ENCODE measurements around the gene LCE3B.
A peak's percentile ranks its signal among the peaks of the same experiment; 100 is the strongest.
"Not testable (repeated sequence)": the region's sequence is repeated elsewhere in the genome, so short reads cannot be mapped to it uniquely, and the experiment has no call there.

LCE3B gene, protein sequence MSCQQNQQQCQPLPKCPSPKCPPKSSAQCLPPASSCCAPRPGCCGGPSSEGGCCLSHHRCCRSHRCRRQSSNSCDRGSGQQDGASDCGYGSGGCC

DNA sequence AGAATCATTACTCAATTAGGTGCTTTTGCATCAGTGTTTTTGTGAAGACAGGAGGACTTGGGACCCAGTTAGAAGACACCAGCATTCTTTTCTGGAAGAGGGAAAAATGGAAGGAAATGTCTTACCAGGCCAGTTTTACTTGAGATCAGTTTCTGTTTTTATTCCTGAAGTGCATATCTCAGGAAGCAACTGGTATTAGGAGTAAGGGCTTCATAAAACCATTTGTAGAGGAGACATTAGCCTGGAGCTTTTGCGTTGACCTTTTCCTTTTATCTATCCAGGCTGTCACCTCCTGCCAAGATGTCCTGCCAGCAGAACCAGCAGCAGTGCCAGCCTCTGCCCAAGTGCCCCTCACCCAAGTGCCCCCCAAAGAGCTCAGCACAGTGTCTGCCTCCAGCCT is at the start of gene LCE3B:
LCE3B (plus strand) TSS at position 301 of the 400 bp plus-strand sequence; CDS start at position 301, 0 bp downstream.
- Histone ChIP-seq H3K9me3 (ENCODE audit: control insufficient read depth, insufficient read depth, low read length) (0 out of 2 replicates have a peak, but pooled peaks cover under 1% of the 10 kb centered on the region), H3K9ac (ENCODE audit: low read depth, low read length) (no peak within 1 kb of the TSS), H3K4me1 (ENCODE audit: insufficient read depth, low read length) (no peaks in the 10 kb centered on the region), H3K36me3 (ENCODE audit: insufficient read depth, low read length) (no peaks in the 10 kb centered on the region)

DNA sequence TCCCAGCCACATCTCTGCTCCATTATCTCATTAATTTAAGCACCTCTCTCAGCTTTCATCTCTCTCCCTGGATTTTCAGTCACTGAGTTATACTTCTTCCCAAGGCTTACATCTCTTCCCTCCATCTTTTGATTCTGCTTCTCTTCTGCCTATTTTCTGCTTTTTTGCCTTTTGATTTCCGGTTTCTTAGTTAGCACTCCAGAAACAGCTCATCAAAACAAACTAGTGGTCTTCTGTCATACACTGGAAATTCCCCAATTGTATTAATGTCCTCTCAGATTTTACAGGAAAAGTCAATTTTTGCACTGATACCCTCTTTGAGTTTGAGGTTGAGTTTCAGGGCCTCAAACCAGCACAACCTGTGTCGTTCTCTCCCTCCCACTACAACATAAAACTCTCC is 48.5 kb upstream of the LCE3B start:
- Histone ChIP-seq H3K9ac (ENCODE audit: low read depth, low read length) (no peak overlapping the region), H3K4me1 (ENCODE audit: insufficient read depth, low read length) (no peaks in the 10 kb centered on the region), H3K9me3 (ENCODE audit: control insufficient read depth, insufficient read depth, low read length) (no peaks in the 10 kb centered on the region), H3K36me3 (ENCODE audit: insufficient read depth, low read length) (no peaks in the 10 kb centered on the region)

DNA sequence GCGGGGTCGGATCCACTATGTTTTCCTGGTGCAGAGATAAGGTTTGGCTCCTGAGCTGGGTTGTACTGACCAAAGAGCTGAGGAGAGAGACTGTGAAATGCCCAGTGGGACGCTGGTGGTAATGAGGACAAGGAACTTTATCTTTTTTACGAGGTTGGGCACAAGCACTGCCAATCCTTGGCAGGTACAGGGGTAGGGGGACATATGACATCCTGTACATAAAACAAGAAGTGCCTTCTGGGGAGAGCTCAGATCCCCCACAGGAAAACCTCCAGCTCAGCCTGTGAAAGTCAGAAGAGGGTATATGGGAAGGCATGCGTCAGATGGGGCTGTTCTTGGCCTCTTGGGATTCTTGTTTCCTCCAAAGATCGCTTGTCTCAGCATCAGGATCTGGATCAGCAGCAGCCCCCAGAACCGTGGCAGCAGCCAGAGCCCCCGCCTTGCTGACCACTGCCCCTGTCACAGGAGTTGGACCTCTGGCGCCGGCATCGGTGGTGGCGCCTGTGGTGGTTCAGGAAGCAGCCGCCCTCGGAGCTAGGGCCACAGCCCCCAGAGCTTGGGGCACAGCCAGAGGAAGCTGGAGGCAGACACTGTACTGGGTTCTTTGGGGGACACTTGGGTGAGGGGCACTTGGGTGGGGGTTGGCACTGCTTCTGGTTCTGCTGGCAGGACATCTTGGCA is 47.9 kb upstream of the LCE3B start:
- no peaks in the 10 kb centered on the region for H3K9me3 ChIP-seq (ENCODE audit: control insufficient read depth, insufficient read depth, low read length)
- no peaks in the 10 kb centered on the region for H3K36me3 ChIP-seq (ENCODE audit: insufficient read depth, low read length)
- no peak overlapping the region for H3K9ac ChIP-seq (ENCODE audit: low read depth, low read length)

DNA sequence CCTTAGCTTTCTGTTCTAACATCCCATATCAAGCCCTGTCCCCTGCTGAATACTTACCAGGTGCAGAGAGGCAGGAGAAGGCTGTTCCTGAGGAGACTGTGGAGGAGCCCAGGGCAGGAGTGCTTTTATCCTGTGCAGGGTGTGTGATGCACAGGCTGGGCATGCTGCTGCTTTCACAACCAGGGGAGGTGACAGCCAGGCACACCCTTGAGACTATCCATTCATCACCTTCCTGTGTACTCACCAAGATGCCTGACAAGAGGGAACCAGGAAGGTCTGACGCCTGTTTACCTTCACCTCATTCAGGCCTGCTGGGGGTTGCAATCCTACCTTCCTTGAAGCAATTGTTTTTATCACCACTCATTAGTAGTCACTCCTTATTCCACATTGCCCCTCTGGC is 46.9 kb upstream of the LCE3B start, which contains the start of gene LCE3E:
LCE3E (minus strand) TSS at position 100 of the 400 bp plus-strand sequence. CDS start 572 bp downstream, outside the sequence.
- no peaks in the 10 kb centered on the region; the same call in 1 of the 2 replicates for H3K9me3 ChIP-seq (ENCODE audit: control insufficient read depth, insufficient read depth, low read length)
- H3K36me3 ChIP-seq (ENCODE audit: insufficient read depth, low read length): no peaks in the 10 kb centered on the region; the same call in 1 of the 2 replicates
- no peaks in the 10 kb centered on the region for H3K4me1 ChIP-seq (ENCODE audit: insufficient read depth, low read length)
- no peak within 1 kb of the TSS for H3K9ac ChIP-seq (ENCODE audit: low read depth, low read length)

More for the DNA sequence above, 47.9 kb upstream of the LCE3B start:
- no peaks in the 10 kb centered on the region for H3K4me1 ChIP-seq (ENCODE audit: insufficient read depth, low read length)

DNA sequence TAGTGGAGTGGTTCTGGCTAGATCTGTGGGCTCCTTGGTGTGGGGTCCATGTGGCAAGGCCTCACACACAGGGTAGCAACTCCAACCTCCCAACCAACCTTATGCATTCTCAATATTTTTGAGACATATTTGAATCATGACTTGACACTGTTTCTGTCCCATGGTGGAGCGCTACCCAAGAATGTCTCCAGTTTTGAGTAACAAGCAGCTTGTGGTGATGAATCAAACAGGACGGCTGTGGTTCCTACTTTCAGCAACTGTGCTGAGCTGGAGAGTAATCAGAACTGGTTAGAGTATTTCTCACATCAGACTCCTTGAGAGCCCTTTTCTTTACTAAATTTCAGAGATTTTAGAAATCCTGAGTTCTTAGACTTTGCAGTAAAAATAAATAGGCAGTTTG is 36.4 kb upstream of the LCE3B start:
- H3K36me3 ChIP-seq (ENCODE audit: insufficient read depth, low read length): no peaks in the 10 kb centered on the region
- H3K4me1 ChIP-seq (ENCODE audit: insufficient read depth, low read length): no peaks in the 10 kb centered on the region
- no peak overlapping the region for H3K9ac ChIP-seq (ENCODE audit: low read depth, low read length)
- no peaks in the 10 kb centered on the region for H3K9me3 ChIP-seq (ENCODE audit: control insufficient read depth, insufficient read depth, low read length)

DNA sequence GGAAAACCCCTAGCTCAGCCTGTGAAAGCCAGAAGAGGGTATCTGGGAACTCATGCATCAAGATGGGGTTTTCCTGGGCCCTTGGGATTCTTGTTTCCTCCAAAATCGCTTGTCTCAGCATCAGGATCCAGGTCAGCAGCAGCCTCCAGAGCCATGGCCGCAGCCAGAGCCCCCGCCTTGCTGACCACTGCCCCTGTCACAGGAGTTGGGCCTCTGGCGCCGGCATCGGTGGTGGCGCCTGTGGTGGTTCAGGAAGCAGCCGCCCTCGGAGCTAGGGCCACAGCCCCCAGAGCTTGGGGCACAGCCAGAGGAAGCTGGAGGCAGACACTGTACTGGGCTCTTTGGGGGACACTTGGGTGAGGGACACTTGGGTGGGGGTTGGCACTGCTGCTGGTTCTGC is 34.1 kb upstream of the LCE3B start:
- not testable (repeated sequence) for H3K9ac ChIP-seq (ENCODE audit: low read depth, low read length); H3K9me3 ChIP-seq (ENCODE audit: control insufficient read depth, insufficient read depth, low read length); H3K36me3 ChIP-seq (ENCODE audit: insufficient read depth, low read length); H3K4me1 ChIP-seq (ENCODE audit: insufficient read depth, low read length)

DNA sequence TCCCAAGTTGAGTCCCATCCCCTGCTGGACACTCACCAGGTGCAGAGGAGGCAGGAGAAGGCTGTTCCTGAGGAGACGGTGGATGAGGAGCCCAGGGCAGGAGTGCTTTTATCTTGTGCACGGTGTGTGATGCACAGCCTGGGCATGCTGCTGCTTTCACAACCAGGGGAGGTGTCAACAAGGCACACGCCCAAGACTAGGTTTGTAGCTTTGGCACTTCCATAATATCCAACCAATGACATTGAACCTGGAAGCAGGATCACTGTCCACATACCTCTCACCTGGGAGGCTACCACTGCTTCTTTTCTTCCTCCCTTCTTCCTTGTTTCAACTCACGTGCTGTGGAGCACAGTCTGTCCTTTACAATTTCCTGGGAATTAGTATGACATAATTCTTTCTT is 33.2 kb upstream of the LCE3B start, which contains the start of gene LCE3D:
LCE3D (minus strand) TSS at position 84 of the 400 bp plus-strand sequence. CDS start 580 bp downstream, outside the sequence.
- H3K36me3 ChIP-seq (ENCODE audit: insufficient read depth, low read length): no peaks in the 10 kb centered on the region
- H3K9me3 ChIP-seq (ENCODE audit: control insufficient read depth, insufficient read depth, low read length): no peaks in the 10 kb centered on the region
- H3K4me1 ChIP-seq (ENCODE audit: insufficient read depth, low read length): no peaks in the 10 kb centered on the region
- no peak within 1 kb of the TSS for H3K9ac ChIP-seq (ENCODE audit: low read depth, low read length)

DNA sequence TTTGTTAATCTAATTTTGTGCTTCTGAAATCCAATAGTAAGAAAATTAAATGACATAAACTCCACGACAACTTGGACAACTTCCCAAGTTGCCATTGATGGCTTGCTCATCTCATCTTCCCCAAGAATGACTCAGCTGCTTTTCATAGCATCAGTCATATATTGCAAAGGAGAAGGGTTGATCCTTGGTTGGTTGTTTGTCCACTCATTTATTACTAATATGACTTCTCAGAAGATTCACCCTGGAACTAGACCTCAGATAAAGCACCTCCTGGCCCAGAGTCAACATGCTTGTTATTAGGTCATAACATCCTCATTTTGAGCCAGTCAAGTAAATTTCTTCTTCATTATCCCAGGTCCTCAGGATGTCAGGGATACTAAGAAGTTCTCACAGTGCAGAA is 31.0 kb upstream of the LCE3B start:
- Histone ChIP-seq H3K9me3 (ENCODE audit: control insufficient read depth, insufficient read depth, low read length) (no peaks in the 10 kb centered on the region), H3K36me3 (ENCODE audit: insufficient read depth, low read length) (no peaks in the 10 kb centered on the region), H3K4me1 (ENCODE audit: insufficient read depth, low read length) (no peaks in the 10 kb centered on the region), H3K9ac (ENCODE audit: low read depth, low read length) (no peak overlapping the region)

DNA sequence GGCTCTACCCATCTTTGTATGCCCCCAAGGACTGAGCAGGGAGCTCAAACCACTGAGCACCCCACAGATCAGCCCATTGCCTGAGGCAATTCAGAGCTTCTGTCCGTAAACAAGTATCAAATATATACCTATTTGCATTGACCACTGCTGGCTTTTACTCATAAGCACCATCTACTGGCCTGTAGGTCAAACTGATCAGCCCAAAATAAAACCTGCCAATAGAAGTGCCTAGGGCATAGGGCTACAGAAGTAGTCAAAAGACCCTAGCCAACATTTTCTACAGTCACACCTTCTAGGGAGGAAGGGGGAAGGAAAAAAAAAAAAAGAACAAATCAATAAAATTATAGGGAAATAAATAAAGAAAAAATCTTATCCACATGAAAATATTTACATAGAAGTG is 28.0 kb upstream of the LCE3B start:
- no peaks in the 10 kb centered on the region for H3K4me1 ChIP-seq (ENCODE audit: insufficient read depth, low read length)
- H3K9me3 ChIP-seq (ENCODE audit: control insufficient read depth, insufficient read depth, low read length): no peaks in the 10 kb centered on the region
- no peak overlapping the region for H3K9ac ChIP-seq (ENCODE audit: low read depth, low read length)
- H3K36me3 ChIP-seq (ENCODE audit: insufficient read depth, low read length): no peaks in the 10 kb centered on the region

DNA sequence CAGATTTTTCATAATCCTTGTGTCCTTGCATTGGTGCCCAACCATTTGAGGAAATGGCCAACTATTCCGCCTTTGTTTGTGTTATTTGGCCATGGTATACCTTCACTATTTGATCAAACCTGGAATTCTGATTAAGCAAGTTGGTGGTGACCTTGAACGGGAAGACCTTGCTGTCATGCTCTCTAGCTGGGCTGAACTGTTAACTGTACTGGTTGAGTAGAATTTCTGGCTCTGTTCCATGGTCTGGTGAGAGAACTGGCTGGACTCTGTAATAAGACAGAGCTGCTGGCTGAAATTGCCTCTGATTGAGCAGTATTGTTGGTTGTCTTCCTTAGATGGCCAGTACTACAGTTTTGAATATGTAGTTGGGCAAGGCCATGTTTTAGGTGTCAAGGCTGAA is 16.6 kb upstream of the LCE3B start:
- Histone ChIP-seq H3K9me3 (ENCODE audit: control insufficient read depth, insufficient read depth, low read length) (no peaks in the 10 kb centered on the region), H3K36me3 (ENCODE audit: insufficient read depth, low read length) (no peaks in the 10 kb centered on the region), H3K9ac (ENCODE audit: low read depth, low read length) (no peak overlapping the region), H3K4me1 (ENCODE audit: insufficient read depth, low read length) (no peaks in the 10 kb centered on the region)

DNA sequence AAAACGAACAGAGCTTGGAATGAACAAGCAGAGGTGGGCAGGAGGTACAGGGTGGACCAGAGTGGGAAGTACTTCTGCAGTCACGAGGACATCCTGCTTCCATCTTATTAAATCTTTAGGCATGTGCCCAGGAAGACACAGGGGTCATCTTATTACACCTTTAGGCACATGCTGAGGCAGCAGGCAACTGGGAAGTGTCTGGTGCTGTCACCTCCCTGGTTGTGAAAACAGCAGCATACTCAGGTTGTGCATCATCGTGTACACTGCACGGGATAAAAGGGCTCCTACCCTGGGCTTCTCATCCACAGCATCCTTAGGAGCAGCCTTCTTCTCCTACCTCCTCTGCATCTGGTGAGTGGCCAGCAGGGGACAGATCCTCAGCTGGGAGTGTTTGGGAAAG is 13.7 kb upstream of the LCE3B start, which contains the start of gene LCE3C:
LCE3C (plus strand) TSS at position 301 of the 400 bp plus-strand sequence. CDS start 498 bp downstream, outside the sequence.
- Histone ChIP-seq H3K4me1 (ENCODE audit: insufficient read depth, low read length) (no peaks in the 10 kb centered on the region), H3K9ac (ENCODE audit: low read depth, low read length) (no peak within 1 kb of the TSS), H3K36me3 (ENCODE audit: insufficient read depth, low read length) (no peaks in the 10 kb centered on the region), H3K9me3 (ENCODE audit: control insufficient read depth, insufficient read depth, low read length) (no peaks in the 10 kb centered on the region)

DNA sequence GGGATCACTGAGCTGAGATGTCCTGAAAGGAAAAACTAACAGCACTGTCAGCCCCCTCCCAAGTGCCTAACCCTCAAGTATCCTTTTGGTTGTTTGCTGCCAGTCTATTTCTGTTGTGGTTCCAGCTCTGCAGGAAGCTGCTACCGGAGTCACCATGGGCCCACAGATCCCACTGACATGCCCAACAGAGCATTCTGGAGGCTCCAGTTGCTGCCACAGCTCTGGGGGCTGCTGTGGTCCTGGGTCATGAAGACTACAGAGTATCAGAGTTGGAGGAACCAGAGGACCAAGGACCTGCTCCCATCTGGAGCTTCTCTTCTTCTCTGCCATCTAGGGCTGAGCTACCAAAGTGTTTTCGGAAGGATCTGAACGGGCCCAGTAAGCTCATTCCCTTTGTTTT is 8.4 kb downstream of the LCE3B start:
- Histone ChIP-seq H3K9ac (ENCODE audit: low read depth, low read length) (no peak overlapping the region), H3K4me1 (ENCODE audit: insufficient read depth, low read length) (peaks cover 5% of the 10 kb centered on the region; the same call in 1 of the 2 replicates), H3K36me3 (ENCODE audit: insufficient read depth, low read length) (no peaks in the 10 kb centered on the region), H3K9me3 (ENCODE audit: control insufficient read depth, insufficient read depth, low read length) (peaks cover 7% of the 10 kb centered on the region)

DNA sequence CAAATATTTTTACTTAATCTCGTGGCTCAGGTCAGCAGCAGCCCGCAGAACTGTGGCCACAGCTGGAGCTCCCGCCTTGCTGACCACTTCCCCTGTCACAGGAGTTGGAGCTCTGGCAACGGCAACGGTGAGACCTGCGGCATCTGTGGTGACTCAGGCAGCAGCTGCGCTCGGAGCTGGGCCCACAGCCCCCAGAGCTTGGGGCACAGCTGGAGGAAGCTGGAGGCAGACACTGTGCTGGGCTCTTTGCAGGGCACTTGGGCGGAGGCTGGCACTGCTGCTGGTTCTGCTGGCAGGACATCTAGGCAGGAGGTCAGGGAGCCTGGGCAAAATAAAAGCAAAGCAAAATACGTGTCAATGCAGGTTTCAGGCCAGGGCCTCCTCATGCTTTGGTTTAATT is 9.2 kb downstream of the LCE3B start, which contains the start of gene LCE3A:
LCE3A (minus strand) TSS at position 301 of the 400 bp plus-strand sequence; CDS start at position 301, 0 bp downstream.
- Histone ChIP-seq H3K4me1 (ENCODE audit: insufficient read depth, low read length) (peaks cover 5% of the 10 kb centered on the region; the same call in 1 of the 2 replicates), H3K9me3 (ENCODE audit: control insufficient read depth, insufficient read depth, low read length) (peaks cover 7% of the 10 kb centered on the region), H3K9ac (ENCODE audit: low read depth, low read length) (peak within 1 kb of the TSS; percentile 17; the same call in 1 of the 2 replicates), H3K36me3 (ENCODE audit: insufficient read depth, low read length) (no peaks in the 10 kb centered on the region)

DNA sequence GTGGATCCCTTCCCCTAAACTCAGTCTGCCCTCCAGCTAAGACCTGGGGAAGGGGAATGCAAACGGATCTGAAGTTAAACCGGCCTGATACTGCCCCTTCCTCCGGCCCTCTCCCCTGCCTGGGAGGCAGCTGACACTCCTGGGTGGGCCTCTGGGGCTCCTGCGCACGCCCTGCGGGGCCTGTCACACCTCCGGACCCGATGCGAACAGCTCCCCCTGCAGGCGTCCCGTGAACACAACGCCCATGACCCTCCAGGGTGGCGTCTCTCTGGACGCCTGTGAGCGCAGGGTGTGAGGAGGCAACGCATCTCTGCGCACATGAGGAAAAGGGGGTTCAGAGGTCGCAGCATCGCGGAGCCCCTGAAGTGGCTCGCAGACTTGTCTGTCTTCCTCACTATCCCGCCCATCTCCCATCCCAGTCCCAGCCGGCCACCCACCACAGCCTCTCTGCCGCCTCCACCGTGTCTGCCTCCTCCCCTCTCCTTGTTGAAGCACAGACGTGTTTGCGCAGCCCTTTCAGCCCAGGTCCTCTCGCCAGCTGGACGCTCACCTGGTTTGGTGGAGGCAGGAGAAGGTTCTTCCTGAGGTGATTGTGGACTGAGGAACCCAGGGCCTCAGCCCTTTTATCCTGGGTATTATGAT is 9.7 kb downstream of the LCE3B start:
- Histone ChIP-seq H3K9me3 (ENCODE audit: control insufficient read depth, insufficient read depth, low read length) (peaks cover 7% of the 10 kb centered on the region), H3K4me1 (ENCODE audit: insufficient read depth, low read length) (peaks cover 5% of the 10 kb centered on the region; the same call in 1 of the 2 replicates), H3K36me3 (ENCODE audit: insufficient read depth, low read length) (no peaks in the 10 kb centered on the region), H3K9ac (ENCODE audit: low read depth, low read length) (peak overlapping the region; percentile 17; the same call in 1 of the 2 replicates)

Data from ES-I3 (cell line).